A549 treated with dexamethasone at 1 μM for 4 hours (cell line): ENCODE data around the gene TMX2. TPM values are rescaled to one million over a fixed set of nuclear protein-coding genes. Genes with fewer than 3 reads are reported as not detected.

Experiments
- total RNA-seq: library from RNA; stranded (reverse); fragments of 200-300 nt; extraction: Qiagen RNA extraction; gene quantifications from 5 replicates; pipeline ENCODE4 v1.2.3, GENCODE V29; 2022

The TMX2 gene, protein sequence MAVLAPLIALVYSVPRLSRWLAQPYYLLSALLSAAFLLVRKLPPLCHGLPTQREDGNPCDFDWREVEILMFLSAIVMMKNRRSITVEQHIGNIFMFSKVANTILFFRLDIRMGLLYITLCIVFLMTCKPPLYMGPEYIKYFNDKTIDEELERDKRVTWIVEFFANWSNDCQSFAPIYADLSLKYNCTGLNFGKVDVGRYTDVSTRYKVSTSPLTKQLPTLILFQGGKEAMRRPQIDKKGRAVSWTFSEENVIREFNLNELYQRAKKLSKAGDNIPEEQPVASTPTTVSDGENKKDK
- 145 to 163 TPM (median 150 TPM) in 5 replicates for total RNA-seq

DNA sequence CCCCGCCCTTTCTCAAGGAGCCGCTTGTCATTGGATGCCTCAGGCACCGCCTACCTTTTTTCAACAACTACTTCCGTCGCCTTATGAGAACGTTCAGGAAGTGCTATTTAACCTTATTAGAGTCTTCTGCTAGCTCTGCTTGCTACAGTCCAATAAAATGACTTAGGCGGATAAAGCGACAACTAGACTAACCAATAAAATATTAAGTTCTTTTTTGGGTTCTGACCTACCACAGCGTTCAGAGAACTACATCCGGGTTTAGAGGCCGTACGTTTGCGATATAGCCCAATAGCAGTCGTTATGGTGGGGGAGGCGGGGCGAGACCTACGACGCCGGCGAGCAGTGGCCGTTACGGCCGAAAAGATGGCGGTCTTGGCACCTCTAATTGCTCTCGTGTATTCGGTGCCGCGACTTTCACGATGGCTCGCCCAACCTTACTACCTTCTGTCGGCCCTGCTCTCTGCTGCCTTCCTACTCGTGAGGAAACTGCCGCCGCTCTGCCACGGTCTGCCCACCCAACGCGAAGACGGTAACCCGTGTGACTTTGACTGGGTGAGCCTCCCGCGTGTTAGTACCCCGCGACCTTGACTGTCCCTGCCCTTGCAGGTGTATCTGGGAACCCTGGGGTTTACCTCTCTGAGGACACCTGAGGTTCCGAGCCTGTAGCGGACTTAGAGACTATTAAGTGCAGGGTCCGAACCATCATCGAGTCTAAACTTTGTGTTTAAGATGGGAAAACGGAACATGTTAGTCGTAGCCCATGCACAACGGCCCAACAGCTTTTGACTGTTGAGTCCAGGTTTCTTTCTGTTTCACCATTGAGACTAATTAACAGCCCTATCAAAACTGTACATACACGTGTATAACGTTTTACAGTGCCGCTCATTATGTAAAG lies at the start of gene TMX2:
Gene TMX2, plus strand, starts transcription at position 338 of the 895 bp plus-strand sequence. Its CDS starts 26 bp downstream, at position 364.

DNA sequence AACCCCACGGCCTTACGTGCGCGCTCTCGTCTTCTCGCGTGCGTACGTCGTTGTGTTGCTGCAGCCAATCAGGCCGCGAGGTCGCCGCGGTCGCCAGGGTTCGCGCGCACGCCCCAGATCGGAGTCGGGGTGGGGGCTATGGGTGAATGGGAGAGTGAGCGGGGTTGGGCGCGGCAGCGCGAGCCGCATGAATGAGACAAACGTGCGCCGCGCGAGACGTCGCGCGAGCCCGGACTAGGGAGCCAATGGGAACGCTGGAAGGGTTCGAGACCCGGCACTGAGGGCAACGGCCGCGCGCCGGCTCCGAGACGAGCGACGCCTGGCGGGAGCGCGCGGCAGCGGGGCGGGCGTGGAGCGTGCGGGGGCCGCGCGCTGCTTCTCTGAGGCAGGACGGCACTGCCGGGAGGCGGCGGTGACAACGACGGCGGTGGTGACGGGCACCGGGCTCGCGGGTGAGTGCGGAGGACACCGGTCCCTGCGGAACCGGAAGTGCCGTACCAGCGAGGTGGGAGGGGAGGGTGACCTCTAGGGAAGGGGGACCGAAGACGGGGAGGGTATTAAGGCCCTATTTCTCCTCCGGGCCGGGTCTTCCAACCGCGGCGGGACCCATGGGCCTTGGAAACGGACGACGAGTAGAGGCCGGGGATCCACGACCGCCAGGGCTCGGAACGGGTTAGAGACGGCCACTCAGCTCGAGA lies 44.5 kb upstream of the TMX2 start, which contains the start of gene ZDHHC5:
Gene ZDHHC5, plus strand, starts transcription at position 379 of the 698 bp plus-strand sequence. CDS start 4,977 bp downstream, outside the sequence.

DNA sequence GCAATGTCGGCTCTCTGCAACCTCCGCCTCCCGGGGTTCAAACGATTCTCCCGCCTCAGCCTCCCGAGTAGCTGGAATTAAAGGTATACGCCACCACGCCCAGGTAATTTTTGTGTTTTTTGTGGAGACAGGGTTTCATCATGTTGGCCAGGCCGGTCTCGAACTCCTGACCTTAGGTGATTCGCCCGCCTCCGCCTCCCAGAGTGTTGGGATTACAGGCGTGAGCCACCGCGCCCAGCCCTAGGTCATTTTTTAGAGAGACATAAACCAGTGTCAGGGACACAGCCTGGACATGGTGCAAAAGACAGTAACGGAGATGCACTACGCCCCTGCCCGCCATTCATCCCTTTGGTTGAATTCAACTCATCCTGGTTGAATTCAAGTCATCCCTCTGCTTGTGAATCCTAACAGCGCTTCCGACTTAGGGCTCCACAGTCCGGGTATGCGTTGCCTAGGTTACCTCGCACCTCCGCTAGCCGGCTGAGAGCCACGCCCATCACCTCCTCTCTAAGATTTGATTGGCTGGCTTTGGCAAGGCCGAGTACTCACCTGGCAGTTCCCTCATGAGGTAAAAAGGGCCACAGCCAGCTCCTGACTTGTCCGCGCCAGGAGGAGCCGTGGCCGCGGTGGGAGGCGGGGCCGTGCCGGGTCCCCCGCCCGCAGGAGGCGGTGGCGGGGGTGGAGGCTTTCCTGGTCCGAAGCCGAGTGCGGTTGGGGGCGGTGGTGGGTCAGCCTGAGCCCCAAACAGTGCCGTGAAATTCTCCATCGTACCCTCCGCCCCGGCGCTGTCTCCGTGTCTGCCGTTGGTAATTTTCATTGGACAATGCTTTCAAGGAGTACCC lies 758 bp upstream of the TMX2 start, which contains the start of gene MED19:
Gene MED19, minus strand, starts transcription at position 802 of the 842 bp plus-strand sequence. Its CDS starts 36 bp downstream, at position 766.

DNA sequence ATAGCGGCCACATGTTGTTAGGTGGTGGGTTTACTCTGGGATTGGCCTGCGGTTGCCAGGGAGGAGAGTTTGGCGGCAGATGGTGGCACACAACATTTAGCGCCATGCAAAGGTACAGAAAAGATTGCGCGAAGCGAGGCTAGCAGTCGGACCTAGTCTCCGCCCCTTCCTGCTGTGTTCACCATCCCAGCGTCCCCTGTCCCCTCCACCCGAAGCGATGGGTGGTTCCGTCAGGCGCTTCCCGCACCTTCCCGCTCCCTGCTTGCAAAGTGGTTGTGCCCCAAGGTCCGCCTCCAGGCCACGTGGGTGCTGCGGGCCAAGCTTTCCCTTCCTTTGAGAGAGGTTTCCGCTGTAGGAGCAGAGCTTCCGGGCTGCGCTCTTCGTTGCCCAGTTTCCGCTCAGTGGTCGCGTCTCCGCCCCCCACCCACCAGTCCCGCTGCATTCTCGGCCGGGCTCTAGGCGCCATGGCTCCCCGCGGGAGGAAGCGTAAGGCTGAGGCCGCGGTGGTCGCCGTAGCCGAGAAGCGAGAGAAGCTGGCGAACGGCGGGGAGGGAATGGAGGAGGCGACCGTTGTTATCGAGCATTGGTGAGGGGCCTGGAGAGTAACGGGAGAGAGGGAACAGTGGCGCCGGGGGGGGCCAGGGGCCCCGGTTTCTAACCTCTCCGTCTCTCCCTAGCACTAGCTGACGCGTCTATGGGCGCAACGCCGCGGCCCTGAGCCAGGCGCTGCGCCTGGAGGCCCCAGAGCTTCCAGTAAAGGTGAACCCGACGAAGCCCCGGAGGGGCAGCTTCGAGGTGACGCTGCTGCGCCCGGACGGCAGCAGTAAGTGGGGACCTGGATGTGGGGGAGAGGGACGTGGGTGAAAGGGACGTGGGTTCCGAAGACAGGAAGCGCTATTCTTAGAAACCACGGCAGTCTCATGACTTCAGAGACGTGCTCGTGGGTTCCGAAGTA lies 29.0 kb downstream of the TMX2 start, which contains the start of gene SELENOH:
Gene SELENOH, plus strand, starts transcription at position 360 of the 955 bp plus-strand sequence. Its CDS starts 105 bp downstream, at position 465.

DNA sequence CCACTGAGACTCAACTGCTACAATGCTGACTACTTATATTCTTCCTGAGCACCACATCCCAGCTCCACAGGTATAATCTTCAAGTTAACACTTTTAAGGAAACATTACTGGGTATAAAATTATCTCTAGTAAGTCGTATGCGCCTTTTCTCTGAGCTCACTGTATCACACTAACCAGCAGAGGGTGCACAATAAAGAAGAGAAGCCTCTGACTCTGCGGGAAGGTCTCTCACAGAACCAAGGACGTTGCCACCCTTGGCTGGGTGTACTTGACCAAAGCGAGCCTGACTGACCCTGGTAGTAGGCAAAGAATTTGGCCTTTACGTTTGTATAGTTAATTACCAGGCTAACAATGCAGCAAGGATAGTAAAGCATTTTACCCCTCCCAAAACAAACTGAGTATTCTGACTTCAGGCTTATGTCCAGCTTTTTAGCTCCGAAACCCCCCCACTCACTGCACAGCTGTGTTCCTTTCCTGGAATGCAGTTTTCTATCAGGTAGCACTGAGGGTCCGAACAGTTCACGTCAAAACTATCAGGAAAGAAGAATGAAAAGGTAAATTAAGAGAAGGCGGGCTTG lies 39.4 kb downstream of the TMX2 start, which contains the start of gene BTBD18:
Gene BTBD18, minus strand, starts transcription at position 144 of the 578 bp plus-strand sequence. CDS start 631 bp downstream, outside the sequence.

DNA sequence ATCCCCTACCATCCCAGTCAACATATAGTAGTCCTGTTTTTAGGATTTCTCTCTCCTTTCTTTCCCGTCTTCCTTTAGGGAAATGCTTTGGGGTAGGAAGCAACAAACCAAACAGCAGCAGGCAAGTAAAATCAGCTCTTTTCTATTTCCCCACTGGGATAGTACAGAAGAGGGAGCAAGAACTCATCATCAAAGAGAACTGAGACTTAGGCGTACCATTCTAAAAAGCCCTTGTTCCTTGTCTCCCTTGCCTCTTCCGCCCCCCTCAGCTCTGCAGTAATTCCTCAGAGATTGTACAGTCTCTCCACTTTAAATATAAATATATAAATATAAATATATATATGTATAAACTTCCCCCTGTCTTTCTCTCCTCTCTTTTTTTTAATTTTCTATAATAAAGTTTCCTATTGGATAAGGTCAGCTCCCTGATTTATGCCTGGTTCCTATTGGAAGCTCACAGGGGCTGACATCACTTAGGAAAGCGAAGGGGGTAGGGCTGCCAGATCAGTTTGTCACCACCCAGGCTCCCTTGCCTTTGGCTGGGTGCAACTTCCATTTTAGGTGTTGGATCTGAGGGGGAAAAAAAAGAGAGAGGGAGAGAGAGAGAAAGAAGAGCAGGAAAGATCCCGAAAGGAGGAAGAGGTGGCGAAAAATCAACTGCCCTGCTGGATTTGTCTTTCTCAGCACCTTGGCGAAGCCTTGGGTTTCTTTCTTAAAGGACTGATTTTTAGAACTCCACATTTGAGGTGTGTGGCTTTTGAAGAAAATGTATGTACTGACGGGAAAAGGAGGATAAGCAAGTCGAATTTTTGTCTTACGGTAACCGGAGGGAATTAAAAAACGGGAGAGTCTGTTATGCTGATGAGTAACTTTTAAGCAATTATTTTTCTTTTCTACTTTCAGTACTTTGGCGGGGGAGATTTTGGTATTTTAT lies 49.2 kb downstream of the TMX2 start, which contains the start of gene CTNND1:
Gene CTNND1, plus strand, starts transcription at position 502 of the 934 bp plus-strand sequence. CDS start 29,677 bp downstream, outside the sequence.

Other genes starting within 250 kb of the TMX2 start
- 1.8 to 3.0 TPM (median 2.6 TPM) in 5 replicates for gene SLC43A1, start 196.9 kb upstream of the TMX2 start, total RNA-seq
- gene TIMM10, start 181.8 kb upstream of the TMX2 start, total RNA-seq = 134 to 165 TPM (median 145 TPM) in 5 replicates
- gene SMTNL1, start 175.0 kb upstream of the TMX2 start, total RNA-seq = not detected in 5 replicates
- 34.4 to 45.3 TPM (median 43.0 TPM) in 5 replicates for gene UBE2L6, start 144.9 kb upstream of the TMX2 start, total RNA-seq
- 0.41 to 1.2 TPM (median 0.95 TPM) in 5 replicates for gene SERPING1, start 114.9 kb upstream of the TMX2 start, total RNA-seq
- gene YPEL4, start 62.7 kb upstream of the TMX2 start, total RNA-seq = 0.10 to 0.34 TPM (median 0.25 TPM) in 5 replicates
- 25.8 to 27.6 TPM (median 26.6 TPM) in 5 replicates for gene CLP1, start 54.8 kb upstream of the TMX2 start, total RNA-seq
- 69.4 to 83.9 TPM (median 80.4 TPM) in 5 replicates for gene ZDHHC5, start 44.5 kb upstream of the TMX2 start, total RNA-seq
- gene MED19, start 378 bp upstream of the TMX2 start, total RNA-seq = 27.5 to 30.9 TPM (median 29.1 TPM) in 5 replicates
- 110 to 126 TPM (median 120 TPM) in 5 replicates for gene SELENOH, start 28.9 kb downstream of the TMX2 start, total RNA-seq
- 0.06 TPM in 1 of 5 replicates, not detected in the others for gene BTBD18, start 39.2 kb downstream of the TMX2 start, total RNA-seq
- 50.4 to 74.9 TPM (median 69.2 TPM) in 5 replicates for gene CTNND1, start 49.2 kb downstream of the TMX2 start, total RNA-seq